Coronary artery (tissue), 2 donors: Measurements from ENCODE around the gene OTUB2.

Experiments
- DNase-seq: peaks from one replicate; pipeline ENCODE4 v3.0.0-alpha.2; 2017; ENCODE audit warnings: low spot score
- H3K27ac ChIP-seq, 2 donors: fragments of 200-600 bp; sonication (generic); one replicate each; pipeline ENCODE4 v1.5.1; 2016 to 2019
- H3K4me3 ChIP-seq: fragments of 200-600 bp; sonication (generic); 2 replicates; pipeline ENCODE4 v1.5.1; 2016; ENCODE audit warnings: mild to moderate bottlenecking, moderate library complexity
- CTCF ChIP-seq: fragments of 200-600 bp; sonication (generic); IDR thresholded peaks from one replicate; pipeline ENCODE4 v1.5.1; 2019; ENCODE audit warnings: antibody characterized with exemption

OTUB2 gene

GRCh38 chr14:94009767-94010166, 16.4 kb upstream of the OTUB2 start:
- no peak for DNase-seq
- H3K27ac ChIP-seq, result no peak overlapping the region
- H3K4me3 ChIP-seq, result no peak overlapping the region
- TF ChIP-seq CTCF, result no peak

DNA sequence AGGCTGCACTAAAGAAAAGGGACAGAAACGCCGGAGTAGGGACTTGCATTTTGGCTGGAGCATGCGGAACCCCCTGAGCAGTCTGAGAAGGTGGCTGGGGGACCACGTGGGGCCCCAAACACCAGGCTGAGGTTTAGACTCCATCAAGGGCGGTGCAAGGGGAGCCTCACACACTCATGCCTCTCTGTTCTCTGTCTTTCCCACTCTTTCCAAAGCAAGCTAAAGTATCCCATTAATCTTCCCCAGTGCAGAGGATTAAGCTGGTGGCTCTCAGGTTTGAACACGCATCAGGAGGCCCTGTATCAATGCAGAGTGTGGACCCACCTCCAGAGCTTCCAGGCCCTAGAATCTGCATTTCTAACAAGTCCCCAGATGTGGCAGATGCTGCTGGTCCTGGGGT, 15.5 kb upstream of the OTUB2 start:
- H3K27ac ChIP-seq, result no peak overlapping the region
- TF ChIP-seq CTCF, result no peak
- H3K4me3 ChIP-seq, result no peak overlapping the region
- DNase-seq, result no peak

DNA sequence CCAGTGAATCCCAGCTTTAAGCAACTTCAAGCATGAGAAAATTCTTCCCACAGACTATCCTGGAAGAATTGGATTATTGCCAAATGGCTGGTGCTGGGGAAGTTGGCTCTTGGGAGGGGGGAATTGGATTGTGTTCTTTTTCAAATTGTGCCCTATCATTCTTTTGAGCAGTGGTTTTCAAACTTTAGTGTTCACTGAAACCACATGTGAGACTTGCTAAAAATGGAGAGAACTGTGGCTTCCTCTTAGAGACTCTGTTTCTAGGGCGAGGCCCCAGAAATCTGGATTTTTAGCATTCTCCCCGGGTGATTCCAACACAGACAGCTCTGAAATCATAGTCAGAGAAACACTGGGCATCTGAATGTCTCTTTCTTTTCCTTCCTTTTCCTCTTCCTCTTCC, 14.3 kb upstream of the OTUB2 start:
- DNase-seq, result no peak
- no peak for TF ChIP-seq CTCF

DNA sequence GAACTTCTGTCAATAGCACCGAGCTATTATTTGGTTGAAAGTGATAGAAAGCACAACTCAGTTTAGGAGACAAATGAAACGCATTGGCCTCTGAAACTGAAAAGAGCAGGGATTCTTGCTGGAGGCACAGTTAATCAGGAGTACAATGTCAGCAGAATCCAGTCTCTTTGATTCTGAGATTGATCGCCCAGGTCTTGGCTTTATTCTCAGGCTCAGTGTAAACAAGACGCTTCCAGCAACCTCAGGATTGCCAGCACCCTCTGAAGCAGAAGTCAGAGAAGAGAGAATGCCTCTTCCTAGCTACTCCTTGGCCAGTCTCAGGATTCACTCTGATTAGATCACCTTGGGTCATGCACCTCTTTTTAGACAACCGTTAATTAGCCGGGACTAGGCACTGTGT, 11.8 kb upstream of the OTUB2 start:
- H3K4me3 ChIP-seq, result no peak overlapping the region
- TF ChIP-seq CTCF, result no peak
- no peak for DNase-seq
- H3K27ac ChIP-seq, result no peak overlapping the region

More for the DNA sequence above, 14.3 kb upstream of the OTUB2 start:
- Histone ChIP-seq H3K27ac (no peak overlapping the region), H3K4me3 (no peak overlapping the region)

DNA sequence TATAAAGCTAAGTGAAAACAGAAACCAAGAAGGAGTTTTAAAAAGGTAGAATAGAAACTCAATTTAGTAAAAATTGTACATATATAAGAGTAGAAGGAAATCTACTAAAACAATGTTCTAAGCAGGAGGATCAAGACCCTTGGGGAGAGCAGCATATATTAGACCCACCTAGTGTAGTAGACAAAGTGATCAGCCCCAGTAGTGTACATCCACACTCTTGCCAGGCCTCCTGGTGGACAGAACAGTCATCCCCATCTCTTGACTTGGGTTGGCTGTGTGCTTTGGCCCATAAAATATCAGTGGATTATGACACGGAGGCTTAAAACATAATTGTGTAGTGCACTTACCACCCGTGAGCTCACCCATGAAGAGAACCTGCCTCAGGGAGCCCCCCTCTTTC, 10.9 kb upstream of the OTUB2 start:
- Histone ChIP-seq H3K27ac (no peak overlapping the region), H3K4me3 (no peak overlapping the region)
- DNase-seq, result no peak
- TF ChIP-seq CTCF, result no peak

DNA sequence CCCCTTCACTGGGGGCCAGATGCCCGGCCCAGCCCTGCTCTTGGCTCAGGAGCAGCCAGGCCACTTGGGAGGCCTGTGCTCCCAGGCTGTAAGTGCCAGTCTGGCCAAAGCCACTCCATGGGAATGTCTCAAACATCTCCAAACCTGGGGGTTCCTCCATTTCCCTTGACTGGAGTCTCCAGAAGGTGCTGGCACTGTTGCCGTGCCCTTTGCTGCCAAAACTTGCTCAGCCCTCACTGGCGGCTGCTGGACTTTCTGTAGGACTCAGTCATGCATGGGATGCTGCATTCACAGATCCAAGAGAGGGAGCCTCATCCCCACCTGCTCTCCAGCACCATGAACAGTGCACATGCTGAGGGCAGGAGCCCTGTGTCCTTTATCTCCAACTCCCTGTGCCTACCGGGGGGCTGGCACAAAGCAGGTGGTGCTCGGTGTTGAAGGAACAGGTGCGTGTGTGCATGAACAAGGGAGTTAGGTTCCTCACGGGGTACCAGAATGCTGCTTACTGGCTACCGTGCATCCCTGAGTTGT, 9.6 kb upstream of the OTUB2 start:
- no peak overlapping the region for H3K27ac ChIP-seq
- no peak for DNase-seq
- no peak for TF ChIP-seq CTCF
- no peak overlapping the region for H3K4me3 ChIP-seq

DNA sequence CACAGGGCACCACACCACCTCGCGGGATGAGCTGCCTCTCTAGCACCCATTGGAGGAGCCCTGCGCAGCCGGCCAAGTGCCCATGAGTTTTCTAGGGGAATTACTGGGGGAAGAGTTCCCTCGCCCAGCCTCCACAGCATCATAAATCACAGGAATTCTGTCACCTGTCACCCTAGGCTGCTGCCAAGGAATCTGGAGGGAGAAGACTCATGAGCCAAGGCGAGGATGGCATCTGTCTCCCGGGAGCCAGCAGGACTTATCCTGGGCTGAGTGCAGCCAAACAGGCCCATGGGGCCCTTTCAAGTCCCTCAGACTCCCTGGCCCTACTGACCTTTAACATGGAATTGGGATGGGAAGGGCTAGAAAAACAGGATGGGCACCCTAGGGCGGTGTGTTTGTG, 7.8 kb upstream of the OTUB2 start:
- H3K27ac ChIP-seq, result no peak overlapping the region
- no peak for TF ChIP-seq CTCF
- no peak overlapping the region for H3K4me3 ChIP-seq
- DNase-seq, result no peak
